HL-60/S4 treated with retinoic acid at 250 ng/mL for 4 days and 3 days (cell line): ENCODE measurements around the gene PTRH2.
"Not testable (repeated sequence)": the region's sequence is repeated elsewhere in the genome, so short reads cannot be mapped to it uniquely, and the experiment has no call there.

Experiments used
- in situ Hi-C: fragments of 300-500 bp; cut with MboI; formaldehyde crosslinking; loops from 2 replicates; pipeline ENCODE4 v1.7.0; 2022; ENCODE audit warnings: low sequenced_read_pairs

Gene PTRH2

DNA sequence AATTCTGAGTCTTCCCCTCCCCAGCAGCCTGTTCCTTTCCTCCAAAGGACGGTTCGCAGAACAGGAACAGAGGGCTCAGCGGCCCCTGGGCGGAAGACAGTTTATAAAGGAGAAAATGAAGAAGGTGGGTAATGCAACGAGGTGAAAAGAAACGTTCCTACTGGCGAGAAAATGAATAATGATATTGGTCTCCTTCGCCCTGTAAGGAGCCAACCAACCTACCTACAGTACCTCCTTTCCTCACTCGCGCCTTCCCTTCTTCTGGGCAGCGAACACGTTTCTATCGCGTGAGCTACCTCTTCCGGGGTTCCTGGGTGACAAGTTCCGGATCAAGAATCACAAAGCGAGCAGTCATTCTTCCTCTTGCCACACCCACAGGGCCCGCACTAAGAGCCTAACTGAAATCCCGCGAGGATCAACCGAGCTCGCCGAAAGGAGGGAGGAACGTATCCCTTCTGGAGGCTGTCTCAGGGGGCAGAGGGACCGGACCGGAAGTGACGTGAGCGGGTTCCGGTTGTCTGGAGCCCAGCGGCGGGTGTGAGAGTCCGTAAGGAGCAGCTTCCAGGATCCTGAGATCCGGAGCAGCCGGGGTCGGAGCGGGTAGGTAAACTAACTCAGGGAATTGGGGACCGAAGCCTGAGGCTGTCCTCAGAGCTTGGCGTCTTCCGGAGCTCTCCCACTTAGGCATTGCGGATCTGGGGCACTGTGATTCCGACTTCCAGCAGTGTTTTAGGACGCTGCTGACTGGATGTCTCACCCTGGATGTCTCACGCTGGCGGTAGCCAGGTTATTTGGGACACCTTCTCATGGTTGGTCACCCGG lies at the start of gene PTRH2, which contains the start of gene VMP1:
Gene PTRH2 (minus strand): TSS at position 282 of the 822 bp plus-strand sequence. CDS start 9,452 bp downstream, outside the sequence.
Gene VMP1 (plus strand): TSS at position 506 of the 822 bp plus-strand sequence. CDS start 23,793 bp downstream, outside the sequence.
- in situ Hi-C loops = no loop called here

DNA sequence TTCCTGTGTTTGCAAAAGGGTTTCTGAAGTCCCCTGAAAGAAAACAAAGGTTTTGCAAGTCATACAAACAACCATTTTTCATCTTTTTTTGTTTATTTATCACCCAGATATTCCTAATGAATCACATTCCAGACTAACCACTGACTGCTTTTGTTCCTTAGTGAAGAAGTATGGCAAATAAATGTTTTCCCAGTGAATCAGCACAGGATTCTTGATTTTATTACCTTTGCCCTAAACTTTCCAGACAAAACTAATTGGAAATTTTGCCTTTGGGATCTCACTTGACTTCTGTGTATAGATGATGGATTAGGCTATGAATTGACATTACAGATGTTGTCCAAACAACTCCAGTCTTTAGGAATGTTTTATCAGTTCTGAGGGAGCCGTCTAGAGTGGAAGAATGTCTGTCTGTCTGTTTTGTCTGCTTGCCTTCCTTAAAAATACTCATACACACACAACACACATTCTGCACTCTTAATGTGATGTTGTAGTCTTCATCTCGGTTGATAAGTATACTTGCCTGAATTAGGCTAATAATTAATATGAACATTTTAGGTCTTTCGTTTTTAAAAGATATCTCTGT lies 49.1 kb upstream of the PTRH2 start:
- in situ Hi-C loops = no loop called here

DNA sequence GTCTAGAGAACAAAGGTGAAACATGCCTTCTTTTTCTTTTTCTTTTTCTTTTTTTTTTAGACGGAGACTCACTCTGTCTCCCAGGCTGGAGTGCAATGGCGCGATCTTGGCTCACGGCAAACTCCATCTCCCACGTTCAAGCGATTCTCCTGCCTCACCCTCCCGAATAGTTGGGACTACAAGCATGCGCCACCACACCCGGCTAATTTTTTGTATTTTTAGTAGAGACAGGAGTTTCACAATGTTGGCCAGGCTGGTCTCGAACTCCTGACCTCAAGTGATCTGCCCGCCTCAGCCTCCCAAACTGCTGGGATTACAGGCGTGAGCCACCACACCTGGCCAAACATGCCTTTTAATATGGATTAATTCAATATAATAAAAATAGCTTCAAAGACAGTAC lies 47.8 kb upstream of the PTRH2 start:
- in situ Hi-C loops = not testable (repeated sequence)

DNA sequence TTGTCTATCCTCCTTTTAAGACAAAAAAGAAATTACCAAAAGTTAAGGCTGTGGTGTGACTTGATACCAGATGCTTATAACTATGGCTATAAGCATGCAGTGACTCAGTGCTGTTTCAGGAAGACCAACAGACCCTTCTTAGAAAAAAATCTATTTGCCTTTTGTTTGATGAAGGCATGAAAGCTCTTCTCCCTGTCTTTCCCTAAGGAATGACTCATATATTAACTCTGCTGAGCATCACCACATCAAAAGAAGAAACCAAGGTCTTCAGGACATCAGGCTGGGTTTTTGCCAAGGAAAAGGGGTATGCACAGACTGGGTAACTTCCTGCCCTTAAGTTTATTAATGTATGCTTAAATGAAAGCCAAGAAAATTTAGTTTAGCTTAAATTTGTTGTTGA lies 47.3 kb upstream of the PTRH2 start:
- in situ Hi-C loops = no loop called here

DNA sequence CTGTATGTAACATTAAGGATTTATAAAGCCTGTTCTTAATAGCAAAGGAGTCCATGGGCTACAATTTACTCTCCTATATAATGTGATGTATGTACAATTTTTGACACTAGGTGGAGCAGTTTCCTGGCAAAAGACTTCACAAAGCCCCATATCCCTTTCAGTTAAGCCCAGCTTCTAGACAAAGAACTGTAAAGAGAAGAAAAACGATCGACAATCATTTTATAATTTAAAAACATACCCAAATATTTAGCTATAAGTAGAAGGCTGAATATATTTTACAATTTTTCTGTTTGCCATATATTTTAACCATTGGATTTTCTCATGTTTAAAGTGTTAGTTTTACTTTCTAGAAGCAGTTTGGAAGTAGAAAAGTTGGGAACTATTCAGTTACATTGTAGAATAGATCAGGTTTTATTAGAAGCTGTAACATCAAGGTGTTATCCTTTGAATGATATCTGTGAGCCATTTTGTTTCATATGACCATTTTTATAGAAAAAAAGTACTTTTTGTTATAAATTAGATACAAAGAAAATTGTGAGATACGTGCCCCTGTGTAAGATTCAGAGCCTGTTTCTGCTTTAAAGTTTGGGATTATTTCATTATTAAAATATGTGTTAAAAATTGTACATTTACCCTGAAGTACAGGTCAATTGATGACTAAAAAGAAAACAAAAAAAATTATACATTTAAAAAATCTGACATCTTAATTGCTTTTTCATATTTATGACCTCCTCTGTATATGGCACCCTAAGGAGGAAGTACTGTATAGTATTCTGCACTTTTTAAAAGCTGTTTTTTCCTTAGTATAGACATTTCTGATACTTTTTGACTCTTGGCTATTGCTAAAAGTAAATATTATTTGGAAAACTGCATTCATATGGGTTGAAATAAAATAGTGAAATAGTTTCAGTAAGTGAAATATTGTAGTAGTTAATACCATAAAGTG lies 46.6 kb upstream of the PTRH2 start:
- in situ Hi-C loops = no loop called here

DNA sequence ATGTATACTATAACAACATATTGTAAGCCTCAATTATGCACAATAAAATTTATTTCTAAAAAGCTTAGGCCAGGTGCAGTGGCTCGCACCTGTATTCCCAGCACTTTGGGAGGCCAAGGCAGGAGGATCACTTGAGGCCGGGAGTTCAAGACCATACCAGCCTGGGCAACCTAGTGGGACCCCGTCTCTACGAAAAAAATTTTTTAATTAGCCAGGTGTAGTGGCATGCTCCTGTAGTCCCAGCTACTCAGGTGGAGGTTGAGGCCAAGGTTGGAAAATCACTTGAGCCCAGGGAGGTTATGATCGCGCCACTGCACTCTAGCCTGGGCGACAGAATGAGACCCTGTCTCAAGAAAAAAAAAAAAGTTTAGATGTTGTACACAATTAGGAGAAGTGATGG lies 45.7 kb upstream of the PTRH2 start:
- in situ Hi-C loops = no loop called here

DNA sequence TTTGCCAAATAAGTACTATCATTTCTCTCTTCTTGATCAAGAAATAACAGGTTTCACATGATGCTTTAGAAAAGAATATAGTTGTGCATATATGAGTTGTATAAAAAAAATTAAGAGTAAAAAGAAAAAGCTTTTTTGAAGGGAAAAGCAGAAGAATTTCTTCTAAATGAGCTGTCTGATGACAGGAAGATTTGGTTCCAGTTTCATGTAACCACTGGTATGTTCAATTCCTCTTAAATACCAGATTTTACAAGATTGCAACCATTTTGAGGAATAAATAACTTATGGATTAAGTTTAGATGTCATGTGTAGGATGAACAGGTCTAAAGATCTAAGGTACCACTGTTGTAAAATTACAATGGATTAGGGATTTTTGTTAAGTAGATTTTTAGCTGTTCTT lies 45.2 kb upstream of the PTRH2 start:
- in situ Hi-C loops = no loop called here

DNA sequence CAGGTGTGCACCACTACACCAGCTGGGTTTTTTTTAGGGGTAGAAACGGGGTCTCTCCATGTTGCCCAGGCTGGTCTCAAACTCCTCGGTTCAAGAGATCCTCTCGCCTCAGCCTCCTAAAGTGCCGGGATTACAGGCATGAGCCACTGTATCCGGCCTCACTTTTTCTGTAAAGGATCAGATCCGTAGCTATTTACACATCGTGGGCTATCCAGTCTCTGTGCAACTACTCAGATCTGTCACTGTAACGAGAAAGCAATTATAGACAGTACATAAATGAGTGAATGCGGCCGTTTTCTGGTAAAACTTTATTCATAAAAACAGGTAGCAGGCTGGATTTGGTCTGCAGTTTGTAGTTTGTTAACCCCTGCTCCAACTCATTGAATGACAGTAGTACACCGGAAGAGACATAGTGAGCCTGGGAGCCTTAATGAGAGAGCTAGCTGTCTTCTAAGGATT lies 44.8 kb upstream of the PTRH2 start:
- in situ Hi-C loops = no loop called here

DNA sequence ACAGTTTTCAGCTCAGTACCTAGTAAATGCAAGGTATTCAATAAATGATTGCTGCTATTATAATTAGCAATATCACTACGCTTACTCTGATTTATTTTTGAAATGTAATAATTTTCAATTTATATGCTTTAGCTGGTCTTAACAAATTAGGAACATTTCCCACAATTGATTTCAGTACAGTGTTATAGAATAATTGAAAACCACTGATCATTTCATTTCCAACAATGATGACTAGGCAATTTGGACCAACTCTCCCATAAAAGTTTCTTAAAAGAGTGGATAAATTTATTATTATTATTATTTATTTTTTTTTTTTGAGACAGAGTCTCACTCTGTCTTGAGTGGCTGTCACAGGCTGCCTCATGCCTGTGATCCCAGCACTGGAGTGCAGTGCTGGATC lies 41.4 kb upstream of the PTRH2 start:
- in situ Hi-C loops = no loop called here

DNA sequence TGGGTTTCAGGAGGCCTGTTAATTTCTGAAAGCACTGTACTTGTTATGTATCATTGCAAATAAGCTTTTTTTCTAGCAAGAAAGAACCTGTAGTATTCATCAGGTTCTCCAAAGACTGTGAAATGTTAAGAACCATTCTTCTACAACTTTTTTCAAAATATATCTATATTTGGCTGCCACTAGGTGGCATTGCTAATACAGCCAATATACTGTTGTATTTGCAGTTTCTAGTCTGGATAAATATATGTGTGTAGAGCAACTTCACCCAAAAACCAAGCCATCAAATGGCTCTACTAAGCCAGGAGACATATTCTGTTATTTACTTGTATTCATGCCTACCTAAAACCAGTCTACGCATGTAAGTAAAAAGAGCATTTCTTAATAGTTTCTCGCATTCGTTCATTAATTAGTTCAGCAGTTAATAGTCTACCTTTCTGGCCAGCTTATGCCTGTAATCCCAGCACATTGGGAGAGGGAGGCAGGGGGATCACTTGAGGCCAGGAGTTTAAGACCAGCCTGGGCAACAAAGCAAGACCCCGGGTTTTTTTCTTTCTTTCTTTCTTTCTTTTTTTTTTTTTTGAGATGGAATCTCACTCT lies 39.7 kb upstream of the PTRH2 start:
- in situ Hi-C loops = no loop called here

DNA sequence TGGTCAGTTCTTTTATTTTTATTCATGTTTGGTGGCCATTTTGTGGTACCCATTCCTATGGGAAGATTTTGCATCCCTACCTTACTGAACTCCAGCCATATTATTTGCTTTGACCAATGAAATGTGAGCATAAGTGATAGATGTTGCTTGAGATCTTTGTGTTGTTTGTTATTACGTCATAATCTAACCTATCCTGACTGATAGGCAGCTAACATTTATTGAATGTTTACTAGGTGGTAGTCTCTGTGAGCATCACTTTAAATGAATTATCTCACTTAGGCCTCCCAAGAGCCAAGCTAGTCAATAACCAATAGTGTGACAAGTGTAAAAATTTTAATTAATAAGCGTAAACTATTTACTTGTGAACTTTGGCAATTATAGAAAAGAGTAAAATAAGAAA lies 37.8 kb upstream of the PTRH2 start:
- in situ Hi-C loops = no loop called here

DNA sequence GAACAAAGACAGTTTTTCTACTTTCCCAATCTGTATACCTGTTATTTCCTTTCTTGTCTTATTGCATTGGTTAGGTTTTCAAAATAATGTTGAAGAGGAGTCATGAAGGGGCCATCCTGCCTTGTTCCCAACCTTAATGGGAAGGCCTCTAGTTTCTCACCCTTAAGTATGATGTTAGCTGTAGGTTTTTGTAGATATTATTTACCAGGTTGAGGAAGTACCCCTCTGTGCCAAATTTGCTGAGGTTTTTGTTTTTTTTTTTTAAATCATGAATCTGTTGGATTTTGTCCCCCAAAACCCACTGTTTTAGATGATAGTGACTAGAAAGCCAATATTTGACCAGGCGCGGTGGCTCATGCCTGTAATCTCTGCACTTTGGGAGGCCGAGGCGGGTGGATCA lies 36.6 kb upstream of the PTRH2 start:
- in situ Hi-C loops = no loop called here

DNA sequence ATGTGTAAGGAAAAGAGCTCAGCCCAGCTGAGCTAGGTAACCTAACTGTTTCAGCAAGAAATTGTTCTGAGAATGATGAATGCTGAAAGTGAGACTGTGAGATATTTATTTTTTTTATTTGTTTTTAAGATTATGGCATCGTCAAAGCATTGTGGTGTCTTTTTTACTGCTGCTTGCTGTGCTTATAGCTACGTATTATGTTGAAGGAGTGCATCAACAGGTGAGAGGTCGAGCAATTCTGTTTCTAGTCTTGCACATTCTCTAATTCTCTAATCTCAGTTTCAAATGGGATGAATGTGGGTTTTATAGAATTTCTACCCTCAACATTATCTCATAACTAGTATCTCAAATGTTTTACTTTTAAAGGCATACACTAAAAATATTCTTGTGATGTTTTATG lies 30.1 kb upstream of the PTRH2 start:
- in situ Hi-C loops = no loop called here

DNA sequence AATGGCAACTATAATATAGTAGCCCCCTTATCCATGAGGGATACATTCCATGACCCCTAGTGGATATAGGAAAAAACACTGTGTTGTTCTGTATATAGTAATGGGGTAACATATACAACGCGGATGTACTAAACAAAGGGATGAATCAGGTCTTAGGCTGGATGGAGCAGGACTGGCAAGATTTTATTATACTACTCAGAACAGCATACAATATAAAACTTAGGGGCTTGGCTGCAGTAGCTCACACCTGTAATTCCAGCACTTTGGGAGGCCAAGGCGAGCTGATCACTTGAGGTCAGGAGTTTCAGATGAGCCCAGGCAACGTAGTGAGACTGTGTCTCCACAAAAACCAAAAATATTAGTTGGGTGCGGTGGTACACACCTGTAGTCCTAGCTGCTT lies 27.0 kb upstream of the PTRH2 start:
- in situ Hi-C loops = no loop called here

DNA sequence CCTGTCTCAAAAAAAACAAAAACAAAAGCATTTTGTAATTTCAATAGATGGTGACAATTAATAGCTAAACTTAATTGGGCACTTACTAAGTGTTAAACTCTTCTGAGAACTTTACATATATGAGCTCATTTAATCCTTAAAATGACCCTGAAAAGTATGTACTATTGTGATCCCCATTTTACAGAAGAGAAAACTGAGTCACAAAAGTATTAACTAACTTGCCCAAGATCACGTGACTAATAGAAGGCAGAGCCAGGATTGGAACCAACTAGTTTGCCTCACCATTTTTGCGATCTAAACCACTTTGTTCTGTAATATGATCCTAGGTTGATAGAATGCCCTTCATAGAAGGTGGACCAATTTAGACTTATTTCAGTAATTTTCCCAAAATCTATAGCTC lies 26.5 kb upstream of the PTRH2 start:
- in situ Hi-C loops = no loop called here

DNA sequence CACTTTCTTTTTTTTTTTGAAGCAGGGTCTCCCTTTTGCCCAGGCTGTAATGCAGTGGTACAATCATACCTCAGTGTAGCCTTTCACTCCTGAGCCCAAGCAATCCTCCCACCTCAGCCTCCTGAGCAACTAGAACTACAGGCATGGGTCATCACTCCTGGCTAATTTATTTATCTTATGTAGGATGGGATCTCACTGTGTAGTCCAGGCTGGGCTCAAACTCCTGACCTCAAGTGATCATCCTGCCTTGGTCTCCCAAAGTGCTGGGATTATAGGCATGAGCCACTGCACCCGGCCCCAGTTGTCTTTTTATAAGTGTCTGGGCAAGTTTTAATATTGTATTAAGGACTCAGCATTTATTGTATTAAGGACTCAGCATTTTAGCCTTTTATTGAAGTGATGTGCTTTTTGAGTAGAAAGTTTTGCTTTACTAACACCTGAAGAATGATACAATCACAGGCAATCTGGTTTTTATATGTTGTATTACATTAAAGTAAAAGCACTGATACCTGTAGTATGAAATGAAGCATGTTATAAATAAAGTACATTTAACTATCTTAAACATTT lies 23.1 kb upstream of the PTRH2 start:
- in situ Hi-C loops = no loop called here

DNA sequence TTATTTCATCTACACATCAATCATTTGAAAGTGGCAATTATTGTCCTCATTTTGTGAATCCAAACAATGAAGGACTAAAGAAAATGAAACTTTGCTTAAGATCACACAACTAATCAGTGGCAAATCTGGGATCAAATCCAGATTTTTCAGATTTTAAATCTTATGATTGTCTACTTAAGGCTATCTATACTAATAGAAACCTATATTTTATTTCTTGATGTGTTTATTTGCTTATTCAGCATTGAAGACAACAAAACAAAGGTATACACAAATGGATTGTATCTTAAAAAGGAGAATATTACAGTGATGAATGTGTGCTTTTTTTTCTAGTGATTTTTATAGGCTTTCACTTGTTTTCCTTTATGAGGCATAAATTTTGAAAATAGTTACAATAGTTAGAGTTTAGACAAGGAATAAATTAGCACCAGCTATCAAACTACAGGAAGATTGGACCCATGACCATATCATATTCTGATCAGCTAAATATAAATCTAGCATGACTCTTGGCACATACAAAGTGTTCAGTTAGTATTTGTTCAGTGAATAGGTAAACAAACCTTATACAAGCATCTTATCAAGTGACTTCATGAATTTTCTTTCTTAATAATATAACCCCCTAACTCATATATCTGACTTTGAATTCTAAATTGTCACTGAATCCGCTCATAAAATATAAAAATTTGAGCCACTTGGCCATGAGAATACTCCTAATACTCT lies 20.7 kb upstream of the PTRH2 start:
- in situ Hi-C loops = no loop called here

DNA sequence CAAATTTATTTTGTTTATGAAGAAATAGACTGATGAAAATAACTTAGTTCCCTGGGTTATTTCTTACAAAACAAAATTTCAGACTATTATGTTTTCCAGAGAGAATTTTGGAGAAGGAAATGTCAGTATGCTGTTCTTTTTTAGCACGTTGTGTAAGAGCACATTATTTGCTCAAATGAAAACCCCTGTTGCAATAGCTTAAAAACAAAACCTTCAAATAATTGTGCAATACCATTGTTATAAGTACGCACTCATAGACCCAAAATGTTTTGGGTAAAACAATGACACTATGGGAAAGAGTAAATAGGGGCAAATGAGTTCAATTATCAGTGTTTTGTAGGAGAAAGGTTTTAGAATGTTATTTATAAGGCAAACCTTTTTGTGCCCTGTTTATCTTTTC lies 18.5 kb upstream of the PTRH2 start:
- in situ Hi-C loops = no loop called here

DNA sequence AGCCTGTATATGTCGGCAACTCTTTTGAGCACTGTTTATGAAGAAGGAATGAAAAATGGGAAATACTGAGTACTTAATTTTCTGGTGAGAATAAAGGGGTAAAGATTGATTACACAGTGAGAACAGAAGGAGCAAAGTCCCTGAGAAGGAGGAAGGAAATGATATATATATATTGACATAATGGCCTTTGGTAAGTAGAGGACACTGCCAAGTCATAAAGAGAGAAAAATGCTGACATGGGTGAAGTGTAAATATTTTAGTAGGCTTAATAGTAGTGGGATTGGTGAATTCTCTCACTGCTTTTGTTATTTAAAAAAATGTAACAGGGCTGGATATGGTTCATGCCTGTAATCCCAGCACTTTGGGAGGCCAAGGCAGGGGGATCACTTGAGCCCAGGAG lies 16.4 kb upstream of the PTRH2 start:
- in situ Hi-C loops = no loop called here

DNA sequence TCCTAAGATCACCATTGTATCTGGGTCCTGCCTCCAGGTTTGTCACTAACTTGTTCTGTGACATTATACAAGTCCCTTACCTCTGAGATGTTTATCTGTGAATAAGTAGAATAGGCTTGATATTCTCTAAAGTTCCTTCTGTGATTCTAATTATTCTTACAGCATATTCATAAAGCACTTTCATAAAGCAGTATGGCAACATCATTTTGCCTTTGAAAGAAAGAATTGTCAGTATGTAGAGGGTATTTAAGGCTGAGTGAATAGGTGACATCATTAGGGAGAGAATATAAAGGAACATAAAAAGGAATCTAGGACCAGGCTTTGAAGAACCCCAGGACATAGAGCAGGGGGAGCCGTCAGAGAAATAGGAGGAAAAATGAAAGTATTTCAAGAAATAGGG lies 15.8 kb upstream of the PTRH2 start:
- in situ Hi-C loops = no loop called here
